Activated CD4-positive, alpha-beta T cell treated with anti-CD3 and anti-CD28 coated beads, Interleukin-2, Interleukin-6, amounts not matched to agents 100 ng/mL and 50 ng/mL, durations not matched to agents 16 hours and 8 hours (primary cell): ENCODE data around the gene FOXP1.

Experiments used
- DNase-seq: peaks from one replicate; pipeline ENCODE4 v3.0.0-alpha.2; 2020

Gene FOXP1

GRCh38 chr3:71110385-71111222, 472.9 kb downstream of the FOXP1 start:
- DNase-seq = no peak

GRCh38 chr3:71109977-71110285, 473.6 kb downstream of the FOXP1 start:
- no peak for DNase-seq

GRCh38 chr3:71109241-71109976, 474.1 kb downstream of the FOXP1 start:
- no peak for DNase-seq

DNA sequence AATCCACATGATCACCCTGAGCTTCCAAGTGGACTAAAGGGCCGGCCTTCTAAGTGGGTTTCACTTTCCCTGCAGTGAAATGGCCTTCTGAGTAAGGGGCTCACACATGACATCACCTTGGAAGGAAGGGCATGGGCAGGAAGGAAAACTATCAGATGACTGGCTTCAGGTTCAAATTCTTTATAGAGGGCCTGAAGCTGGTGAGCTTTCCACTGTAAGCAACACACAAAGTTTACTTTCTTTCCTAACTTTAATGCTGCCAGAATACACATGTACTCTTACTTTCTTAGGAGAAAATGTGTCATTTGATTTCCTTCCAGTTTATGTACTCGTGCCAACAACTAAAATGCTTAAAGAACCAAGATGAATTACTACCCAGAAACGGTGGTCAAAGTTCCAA, 475.6 kb downstream of the FOXP1 start:
- no peak for DNase-seq

- DNase-seq = no peak
These were observed 478.6 kb downstream of the FOXP1 start for GRCh38 chr3:71104976-71105375.

DNA sequence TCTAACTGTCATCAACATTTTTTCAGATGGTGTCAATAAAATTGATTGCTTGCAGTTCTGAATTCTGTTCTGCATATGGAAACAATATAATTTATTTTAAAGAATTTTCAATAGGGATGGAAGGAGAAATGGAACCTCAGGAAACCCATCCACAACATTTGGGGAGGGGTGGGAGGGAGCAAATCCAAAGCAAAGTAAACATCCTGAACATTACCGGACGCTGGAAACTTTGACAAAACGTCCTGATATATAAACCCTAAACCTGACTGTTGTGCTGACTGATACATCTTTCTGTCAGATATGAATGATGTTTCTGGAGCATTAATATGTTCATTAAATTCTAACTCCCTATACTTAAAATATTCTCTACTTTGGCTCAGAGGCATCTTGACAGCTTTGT, 479.0 kb downstream of the FOXP1 start:
- no peak for DNase-seq

DNA sequence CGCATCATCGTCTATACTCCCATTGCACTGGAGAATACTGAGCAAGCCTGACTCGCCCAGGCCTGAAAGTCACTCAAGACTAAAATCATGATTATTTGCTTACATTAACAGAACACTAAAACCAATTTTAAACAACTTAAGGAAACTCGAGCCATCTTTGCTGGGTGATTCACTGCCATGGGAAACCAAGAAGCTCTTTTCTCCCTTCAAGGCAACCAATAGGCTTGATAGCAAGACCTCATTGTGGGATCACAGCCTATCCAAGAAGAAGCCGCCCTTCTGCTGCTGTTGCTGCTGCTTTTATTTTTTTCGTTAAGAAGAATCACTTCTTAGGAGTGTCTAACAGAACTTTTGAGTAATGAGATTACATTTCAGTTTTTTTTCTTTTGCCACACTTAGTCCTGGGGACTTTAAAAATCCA, 479.4 kb downstream of the FOXP1 start:
- DNase-seq = no peak

DNA sequence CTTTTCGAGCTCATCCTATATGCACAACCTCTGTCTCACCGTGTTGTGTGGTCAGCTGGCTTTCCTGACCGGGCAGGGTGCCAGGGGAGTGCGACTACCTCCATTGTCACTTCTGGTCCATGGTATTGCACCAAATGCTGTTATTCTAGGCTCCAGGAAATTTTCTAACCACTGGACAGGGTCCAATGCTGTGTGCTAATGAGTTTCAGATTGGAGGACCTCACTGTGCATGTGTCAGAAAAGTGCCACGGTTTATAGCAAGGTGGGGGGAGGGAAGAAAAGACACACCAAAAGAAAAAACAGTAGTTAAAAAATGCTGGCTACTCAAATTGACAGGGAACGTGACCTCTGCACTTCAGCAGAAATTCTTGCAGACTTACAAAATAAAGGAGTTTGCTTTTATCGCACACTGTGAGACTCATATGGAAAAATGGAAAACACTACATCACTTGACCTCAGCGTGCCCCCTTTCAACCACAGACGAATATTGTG, 480.1 kb downstream of the FOXP1 start:
- no peak for DNase-seq

DNA sequence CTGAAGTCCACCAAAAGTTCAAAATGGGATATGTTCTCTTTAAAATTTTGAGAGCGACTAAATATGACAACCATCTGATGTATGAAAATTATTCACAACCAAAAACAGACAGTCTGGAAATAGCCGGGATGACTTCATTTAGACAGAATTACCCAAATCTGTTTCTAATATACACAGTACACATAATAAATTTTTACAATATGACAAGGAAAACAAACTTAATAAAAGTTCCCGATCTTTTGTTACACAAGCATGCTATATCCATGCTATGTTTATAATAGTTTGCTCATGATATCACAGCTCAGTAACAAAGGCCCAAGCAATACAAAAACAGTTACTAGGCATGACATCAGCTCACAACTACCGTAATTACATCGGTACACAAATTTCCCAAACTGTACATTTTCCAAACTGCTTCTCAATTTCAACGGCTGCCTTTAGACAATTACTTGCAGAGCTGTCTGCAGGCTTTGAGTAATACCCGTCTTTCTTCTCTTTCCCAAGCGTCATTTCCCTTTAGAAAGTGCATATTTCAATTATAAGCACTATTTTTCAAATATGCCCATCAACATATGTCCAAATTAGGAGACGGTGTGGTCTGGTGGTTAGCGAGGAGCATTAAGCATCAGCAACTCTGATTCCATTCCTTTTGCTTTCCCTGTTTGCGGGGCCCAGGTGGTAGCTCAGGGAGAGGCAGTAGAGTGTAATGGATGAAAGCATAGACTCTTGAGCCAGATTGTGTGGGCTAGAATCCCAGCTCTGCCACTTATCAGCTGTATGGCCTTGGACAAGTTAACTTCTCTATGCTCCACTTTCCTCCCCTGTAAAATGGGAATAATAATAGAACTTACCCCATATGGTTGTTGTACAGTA, 481.2 kb downstream of the FOXP1 start:
- no peak for DNase-seq

DNA sequence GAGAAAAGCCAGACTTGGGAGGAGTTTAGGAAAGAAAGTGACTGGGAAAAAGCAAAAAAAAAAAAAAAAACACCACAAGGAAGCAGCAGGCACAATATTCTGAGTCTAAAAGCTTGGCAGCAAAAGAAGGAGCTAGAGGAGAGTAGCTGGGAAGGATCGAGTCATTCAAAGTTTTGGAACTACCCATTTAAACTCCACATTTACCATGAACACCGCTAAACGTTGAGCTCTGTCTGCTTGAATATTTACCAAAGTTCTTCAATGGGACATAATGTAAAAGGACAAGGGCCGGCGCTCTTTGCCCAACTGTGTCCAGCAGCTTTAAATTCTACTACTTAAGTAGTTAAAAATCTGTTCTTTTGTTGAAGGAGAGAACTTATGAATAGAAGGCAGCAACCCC, 481.9 kb downstream of the FOXP1 start:
- DNase-seq = no peak

GRCh38 chr3:71101014-71101413, 482.5 kb downstream of the FOXP1 start:
- DNase-seq = no peak

DNA sequence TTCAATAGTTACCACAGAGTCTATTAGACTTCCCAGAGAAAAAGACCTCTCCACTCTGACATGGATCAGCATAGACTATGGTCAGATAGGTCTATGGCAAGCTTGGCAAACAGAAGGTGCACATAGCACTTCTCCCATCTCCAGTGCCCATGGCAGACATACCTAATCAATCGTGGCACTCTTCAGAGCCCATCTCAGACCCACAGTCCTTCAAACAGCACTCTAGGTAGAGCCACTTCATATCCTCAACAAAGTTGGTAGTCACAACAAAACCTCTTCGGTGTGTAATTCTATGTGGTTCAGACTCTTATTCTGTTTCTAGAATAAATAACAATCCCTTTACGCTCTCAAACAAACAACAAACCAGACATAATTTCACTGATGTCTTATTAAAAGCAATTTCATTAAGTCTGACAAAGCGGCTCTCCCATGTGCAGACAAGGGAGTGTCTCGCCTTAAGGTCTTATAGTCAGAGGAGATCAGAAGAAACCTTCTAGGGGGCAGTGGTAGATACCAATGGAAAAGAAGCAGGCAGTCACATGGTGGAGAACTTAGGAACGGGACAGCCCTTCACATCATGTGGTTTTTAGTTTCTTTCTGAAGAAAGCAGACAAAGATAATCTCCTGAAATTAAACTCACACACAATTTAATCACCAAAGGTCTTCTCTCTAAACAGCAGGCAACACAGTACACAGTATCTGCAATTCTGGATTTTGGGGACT, 483.4 kb downstream of the FOXP1 start:
- no peak for DNase-seq

- DNase-seq = no peak
These were observed 486.0 kb downstream of the FOXP1 start for GRCh38 chr3:71097557-71097956.

DNA sequence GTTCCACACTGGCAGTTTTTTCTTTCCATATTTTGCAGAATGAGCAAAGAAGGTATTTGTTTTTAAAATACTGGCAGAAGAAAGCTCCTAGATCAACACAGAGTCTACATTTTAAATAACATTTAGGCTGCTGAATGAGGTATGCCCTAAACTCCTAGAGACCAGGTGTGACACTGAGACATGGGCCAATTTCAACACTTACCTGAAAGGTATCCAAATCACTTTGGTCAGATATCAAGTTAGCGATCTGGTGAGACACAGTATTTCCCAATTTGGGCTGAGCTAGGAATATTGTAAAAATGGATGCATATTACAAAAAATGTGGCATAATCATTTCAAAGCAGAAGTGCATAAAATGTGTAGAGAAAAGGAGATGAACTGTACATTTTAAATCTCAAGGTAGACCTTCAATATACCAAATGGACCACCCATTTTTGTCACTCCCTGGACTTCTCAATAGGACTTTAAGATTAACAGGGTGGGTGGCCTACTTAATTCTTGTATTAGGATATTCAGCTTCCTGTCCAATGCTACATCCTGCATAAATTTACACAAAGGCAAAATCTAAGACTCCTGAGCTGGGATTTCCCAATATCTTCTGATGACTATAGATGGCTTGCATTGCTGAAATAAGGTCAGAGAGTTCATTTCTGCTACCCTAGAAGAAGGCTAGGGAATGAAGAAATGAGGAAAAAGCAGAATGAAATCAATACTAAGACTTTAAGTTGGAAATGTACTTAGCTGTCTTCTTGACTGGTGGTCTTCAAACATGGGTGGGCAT, 487.8 kb downstream of the FOXP1 start:
- DNase-seq = no peak

DNA sequence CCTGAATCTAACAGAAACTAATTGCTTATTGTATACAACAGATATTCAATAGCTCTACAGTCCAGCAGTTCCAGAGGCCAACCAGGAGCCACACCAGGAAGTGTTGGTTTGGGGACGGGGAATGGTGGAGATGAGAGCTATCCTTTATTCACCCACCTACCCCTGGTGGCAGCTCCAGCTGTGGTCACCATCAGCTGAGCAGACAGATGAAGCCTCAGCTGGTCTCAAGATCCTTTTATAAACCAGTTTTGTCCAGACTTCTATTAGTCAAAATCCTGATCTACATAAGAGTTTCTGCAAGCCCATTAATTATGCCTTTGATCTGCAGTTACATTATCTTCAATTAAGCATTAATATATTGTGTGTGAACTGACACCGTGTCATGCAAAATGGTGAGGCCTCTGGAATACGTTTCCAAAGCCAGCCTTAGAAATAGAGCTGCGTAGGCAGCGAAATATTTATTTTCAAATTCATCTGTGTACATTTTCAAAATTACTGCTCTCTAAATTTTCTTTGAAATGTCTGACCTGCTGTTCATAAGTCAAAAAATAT, 488.8 kb downstream of the FOXP1 start:
- DNase-seq = no peak

- DNase-seq = no peak
These were observed 490.9 kb downstream of the FOXP1 start for GRCh38 chr3:71092665-71093064.

DNA sequence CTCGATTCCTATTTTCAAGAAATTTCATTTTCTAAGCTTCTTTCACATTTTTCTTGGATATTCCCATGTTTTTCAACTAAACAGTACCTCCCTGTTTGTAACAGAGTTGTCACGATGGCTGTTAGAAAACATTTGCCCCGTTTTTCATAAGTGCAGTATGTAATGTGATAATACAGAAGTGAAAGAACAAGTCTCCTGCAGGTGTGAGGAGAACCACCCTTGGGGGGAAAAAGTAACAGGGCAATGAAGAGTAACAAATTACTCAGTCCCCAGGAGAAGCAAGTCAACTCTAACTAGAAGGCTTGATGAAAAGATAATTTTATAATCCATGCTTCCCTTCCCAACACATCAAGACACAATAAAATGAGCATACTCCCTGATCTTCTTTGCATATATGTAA, 493.3 kb downstream of the FOXP1 start:
- no peak for DNase-seq

DNA sequence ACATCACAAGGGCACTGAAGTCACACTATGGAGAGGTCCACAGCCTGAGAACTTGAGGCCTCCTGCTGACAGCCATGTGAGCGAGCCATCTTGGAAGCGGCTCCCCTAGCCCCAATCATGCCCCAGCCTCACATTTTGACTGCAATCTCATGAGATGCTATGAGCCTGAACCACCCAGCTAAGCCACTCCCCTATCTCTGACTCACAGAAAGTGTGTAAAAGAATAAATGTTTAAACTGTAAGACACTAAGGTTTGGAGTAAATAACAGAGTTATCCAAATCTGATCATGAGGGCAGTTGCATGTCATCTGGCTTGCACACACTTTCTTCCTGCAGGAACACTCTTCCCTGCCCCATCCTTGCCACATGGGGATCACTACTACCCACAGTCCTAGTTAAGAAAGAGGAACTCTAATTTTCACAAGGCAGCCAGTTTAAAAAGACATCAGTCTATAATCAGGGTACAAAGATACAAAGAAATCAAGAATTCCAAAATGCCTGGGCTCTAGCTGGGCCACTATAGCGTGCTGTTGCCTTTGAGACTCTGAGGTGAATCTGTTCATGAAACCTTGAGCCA, 494.2 kb downstream of the FOXP1 start:
- DNase-seq = no peak

GRCh38 chr3:71088742-71089141, 494.8 kb downstream of the FOXP1 start:
- DNase-seq = no peak

DNA sequence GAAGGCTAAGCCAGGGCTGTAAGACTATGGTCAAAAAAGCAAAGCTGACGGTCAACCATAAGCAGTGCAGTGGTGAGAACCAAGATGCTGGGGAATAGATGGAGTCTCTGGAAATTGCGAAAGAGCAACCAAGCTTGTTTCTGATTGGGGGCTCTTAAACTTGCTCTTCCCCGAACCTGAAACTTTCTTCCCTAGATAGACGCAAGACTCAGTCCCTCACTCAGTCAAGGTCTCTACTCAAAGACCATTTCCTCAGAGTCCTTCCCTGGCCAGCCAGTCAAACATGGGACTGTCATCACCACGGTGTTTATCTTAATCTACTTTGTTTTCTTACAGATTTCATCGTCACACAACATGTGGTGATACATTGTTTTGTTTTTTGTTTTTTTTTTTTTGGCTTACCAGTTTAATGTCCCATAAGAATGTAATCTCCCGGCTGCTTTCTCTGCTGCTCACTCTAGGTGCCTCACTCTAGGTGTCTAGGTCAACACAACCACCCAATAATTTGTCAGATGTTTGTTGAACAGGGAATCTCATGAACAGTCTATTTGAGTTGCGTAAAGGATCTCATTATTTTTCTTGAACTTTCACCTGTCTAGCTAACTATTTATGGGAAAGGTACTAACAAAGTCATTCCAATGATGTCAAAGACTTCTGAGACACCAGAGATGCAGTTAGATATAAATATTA, 495.4 kb downstream of the FOXP1 start:
- no peak for DNase-seq
